Measurements from ENCODE around the gene HECTD2. TPM values are rescaled to one million over a fixed set of nuclear protein-coding genes. Genes with fewer than 3 reads are reported as not detected.
"Not testable (repeated sequence)": the region's sequence is repeated elsewhere in the genome, so short reads cannot be mapped to it uniquely, and the experiment has no call there.

The HECTD2 gene
- total RNA-seq, 1 donor from 2014 or later: 25.4 TPM

- DNase-seq (ENCODE audit: low spot score in 2 of 2): no peak
Measured at GRCh38 chr10:91528768-91529167, 118.6 kb downstream of the HECTD2 start.

GRCh38 chr10:91534789-91535188, 124.6 kb downstream of the HECTD2 start:
- H3K4me3 ChIP-seq; H3K36me3 ChIP-seq; DNase-seq (ENCODE audit: low spot score in 2 of 2); H3K27me3 ChIP-seq; H3K27ac ChIP-seq; H3K9me3 ChIP-seq; H3K4me1 ChIP-seq; intact Hi-C loops (cut with DNase I): not testable (repeated sequence)

More at GRCh38 chr10:91528768-91529167, 118.6 kb downstream of the HECTD2 start:
- no peak overlapping the region for H3K27ac ChIP-seq
- no peaks in the 10 kb centered on the region for H3K36me3 ChIP-seq
- intact Hi-C loops (cut with DNase I): loop anchor here (5.0 kb wide), 1 partner anchor 49 kb away; no protein-coding TSS in a partner anchor
- no peak overlapping the region for H3K4me3 ChIP-seq
- TF ChIP-seq, protein P1, sequence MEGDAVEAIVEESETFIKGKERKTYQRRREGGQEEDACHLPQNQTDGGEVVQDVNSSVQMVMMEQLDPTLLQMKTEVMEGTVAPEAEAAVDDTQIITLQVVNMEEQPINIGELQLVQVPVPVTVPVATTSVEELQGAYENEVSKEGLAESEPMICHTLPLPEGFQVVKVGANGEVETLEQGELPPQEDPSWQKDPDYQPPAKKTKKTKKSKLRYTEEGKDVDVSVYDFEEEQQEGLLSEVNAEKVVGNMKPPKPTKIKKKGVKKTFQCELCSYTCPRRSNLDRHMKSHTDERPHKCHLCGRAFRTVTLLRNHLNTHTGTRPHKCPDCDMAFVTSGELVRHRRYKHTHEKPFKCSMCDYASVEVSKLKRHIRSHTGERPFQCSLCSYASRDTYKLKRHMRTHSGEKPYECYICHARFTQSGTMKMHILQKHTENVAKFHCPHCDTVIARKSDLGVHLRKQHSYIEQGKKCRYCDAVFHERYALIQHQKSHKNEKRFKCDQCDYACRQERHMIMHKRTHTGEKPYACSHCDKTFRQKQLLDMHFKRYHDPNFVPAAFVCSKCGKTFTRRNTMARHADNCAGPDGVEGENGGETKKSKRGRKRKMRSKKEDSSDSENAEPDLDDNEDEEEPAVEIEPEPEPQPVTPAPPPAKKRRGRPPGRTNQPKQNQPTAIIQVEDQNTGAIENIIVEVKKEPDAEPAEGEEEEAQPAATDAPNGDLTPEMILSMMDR (IDR thresholded peaks at IDR 0.05): no peak
- H3K4me1 ChIP-seq: no peaks in the 10 kb centered on the region
- H3K9me3 ChIP-seq: no peaks in the 10 kb centered on the region
- H3K27me3 ChIP-seq: no peaks in the 10 kb centered on the region

GRCh38 chr10:91536111-91536510, 126.0 kb downstream of the HECTD2 start:
- no peaks in the 10 kb centered on the region for H3K36me3 ChIP-seq
- H3K4me1 ChIP-seq: no peaks in the 10 kb centered on the region
- intact Hi-C loops (cut with DNase I): no loop called here
- no peak overlapping the region for H3K27ac ChIP-seq
- H3K27me3 ChIP-seq: no peaks in the 10 kb centered on the region
- no peak overlapping the region for H3K4me3 ChIP-seq
- no peaks in the 10 kb centered on the region for H3K9me3 ChIP-seq
- no peak for DNase-seq (ENCODE audit: low spot score in 2 of 2)
- TF ChIP-seq, protein P1 (IDR thresholded peaks at IDR 0.05): no peak

- intact Hi-C loops (cut with DNase I): no loop called here
- Histone ChIP-seq H3K36me3 (no peaks in the 10 kb centered on the region), H3K4me3 (no peak overlapping the region), H3K4me1 (no peaks in the 10 kb centered on the region), H3K27me3 (no peaks in the 10 kb centered on the region), H3K9me3 (no peaks in the 10 kb centered on the region), H3K27ac (no peak overlapping the region)
- TF ChIP-seq, protein P1 (IDR thresholded peaks at IDR 0.05): no peak
- no peak for DNase-seq (ENCODE audit: low spot score in 2 of 2)
Measured at GRCh38 chr10:91536733-91537132, 126.6 kb downstream of the HECTD2 start.

DNA sequence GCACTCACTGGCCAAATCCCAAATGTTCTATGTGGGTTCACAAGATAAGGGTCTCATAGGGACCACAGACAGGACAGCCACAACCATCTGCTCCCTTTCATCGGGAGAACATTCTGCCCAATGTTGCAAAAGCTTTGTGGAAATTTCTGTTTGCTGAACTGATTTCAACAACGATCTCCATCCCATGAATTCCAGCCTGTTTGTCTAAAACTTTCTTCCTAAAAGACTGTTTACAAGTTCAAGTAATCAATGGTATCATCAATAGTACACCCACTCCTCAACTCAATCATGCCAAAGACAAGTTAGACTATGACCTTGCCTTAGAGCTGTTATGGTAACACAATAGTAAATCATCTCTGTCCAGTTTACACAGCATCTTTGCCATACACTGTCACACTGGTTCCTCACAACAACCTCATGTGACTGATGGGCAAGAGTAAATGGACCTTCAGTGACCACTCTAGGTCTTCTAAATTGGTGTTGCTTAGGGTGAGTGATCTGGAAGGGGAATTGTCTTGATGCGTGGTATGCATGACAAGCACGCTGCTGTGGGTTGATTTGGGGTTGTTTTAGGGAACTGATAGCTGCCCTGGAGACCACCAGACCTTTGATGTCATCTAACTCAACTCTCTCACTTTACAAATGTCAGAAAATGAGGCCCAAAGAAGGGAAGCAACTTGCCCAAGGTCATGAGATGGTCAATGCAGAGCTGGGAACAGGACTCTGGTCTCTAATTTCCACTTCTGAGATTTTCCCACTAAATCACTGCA, 127.7 kb downstream of the HECTD2 start:
- intact Hi-C loops (cut with DNase I): no loop called here
- Histone ChIP-seq H3K9me3 (no peaks in the 10 kb centered on the region), H3K4me3 (no peak overlapping the region), H3K36me3 (no peaks in the 10 kb centered on the region), H3K4me1 (no peaks in the 10 kb centered on the region), H3K27me3 (no peaks in the 10 kb centered on the region), H3K27ac (no peak overlapping the region)
- TF ChIP-seq, protein P1 (IDR thresholded peaks at IDR 0.05): no peak
- DNase-seq (ENCODE audit: low spot score in 2 of 2): no peak

- intact Hi-C loops (cut with DNase I): no loop called here
- no peaks in the 10 kb centered on the region for H3K36me3 ChIP-seq
- no peak overlapping the region for H3K27ac ChIP-seq
- no peaks in the 10 kb centered on the region for H3K4me1 ChIP-seq
- DNase-seq (ENCODE audit: low spot score in 2 of 2): no peak
- no peak overlapping the region for H3K4me3 ChIP-seq
- H3K27me3 ChIP-seq: no peaks in the 10 kb centered on the region
- H3K9me3 ChIP-seq: no peaks in the 10 kb centered on the region
- TF ChIP-seq, protein P1 (IDR thresholded peaks at IDR 0.05): no peak
Measured at GRCh38 chr10:91539930-91540329, 129.8 kb downstream of the HECTD2 start.

Data from ascending aorta (tissue), 2 donors.